Spinal cord (tissue), 10 donors: Measurements from ENCODE around the gene ZFP36. TPM values are rescaled to one million over a fixed set of nuclear protein-coding genes. Genes with fewer than 3 reads are reported as not detected.
"Not testable (repeated sequence)": the region's sequence is repeated elsewhere in the genome, so short reads cannot be mapped to it uniquely, and the experiment has no call there.

Experiments used
- DNase-seq, 6 donors: peaks; one replicate each; pipeline versions ENCODE4 v3.0.0 to v3.0.0-alpha.2; 2013 to 2015; ENCODE audit warnings: low spot score in 6 of 6, low read depth in 4 of 6
- H3K27ac ChIP-seq: one replicate; pipeline ENCODE4 v1.5.1; 2013; ENCODE audit warnings: low read depth, low read length, control low read depth
- H3K27me3 ChIP-seq: one replicate; pipeline ENCODE4 v1.6.1; 2013; ENCODE audit warnings: low read length; ENCODE audit not compliant: control insufficient read depth, insufficient read depth
- H3K36me3 ChIP-seq: one replicate; pipeline ENCODE4 v1.6.1; 2013; ENCODE audit warnings: low read length; ENCODE audit not compliant: control insufficient read depth, insufficient read depth
- H3K4me1 ChIP-seq: one replicate; pipeline ENCODE4 v1.6.1; 2013; ENCODE audit warnings: low read length; ENCODE audit not compliant: control insufficient read depth, insufficient read depth
- H3K4me3 ChIP-seq: one replicate; pipeline ENCODE4 v1.5.1; 2013; ENCODE audit warnings: low read depth, low read length, control low read depth
- H3K9me3 ChIP-seq: one replicate; pipeline ENCODE4 v1.6.1; 2013; ENCODE audit warnings: low read length; ENCODE audit not compliant: control insufficient read depth, insufficient read depth
- WGBS: methylation state at CpG from one replicate; pipeline ENCODE4 v1.1.5; 2013; ENCODE audit warnings: missing lambda C conversion rate; ENCODE audit not compliant: insufficient coverage; 5-methylcytosine and 5-hydroxymethylcytosine counted together
- polyA plus RNA-seq, 2 donors: library from polyadenylated mRNA; unstranded; fragments of 120-200 nt; gene quantifications; one replicate each; pipeline ENCODE4 v1.2.1, GENCODE V29; 2013; ENCODE audit not compliant: insufficient read length in 2 of 2
- small RNA-seq: library from RNA; depleted of rRNA; stranded (forward); fragments of <200 nt; gene quantifications from one replicate; pipeline ENCODE3, GENCODE V24; 2014; ENCODE audit warnings: low replicate concordance
- total RNA-seq, 2 donors: library from RNA; depleted of rRNA in 1 of 2; stranded (reverse); fragments of 120-200 nt in 1 of 2; fragments of >200 nt in 1 of 2; gene quantifications; one replicate each; pipeline versions ENCODE4 v1.2.3 to v1.2.4, GENCODE V29; 2013 to 2014
- donor health status: healthy.

The ZFP36 gene
- total and polyA plus RNA-seq, 4 donors = 9.8 to 52.8 (median 22.2) TPM

- no peaks in the 10 kb centered on the region for H3K27me3 ChIP-seq
- H3K4me3 ChIP-seq = peak overlapping the region; percentile 89
- no peaks in the 10 kb centered on the region for H3K9me3 ChIP-seq
- peak overlapping the region; percentile 90 for H3K27ac ChIP-seq
- DNase-seq = no peak
- H3K4me1 ChIP-seq = peaks cover 23% of the 10 kb centered on the region
- H3K36me3 ChIP-seq = peaks cover 26% of the 10 kb centered on the region
- 10% methylated on average over 6 of the region's 17 CpGs for WGBS
Measured at GRCh38 chr19:39444598-39445195, 38.0 kb downstream of the ZFP36 start.

- Histone ChIP-seq H3K4me3 (peak within 1 kb of the TSS; percentile 89), H3K27ac (peak within 1 kb of the TSS; percentile 90), H3K9me3 (no peaks in the 10 kb centered on the region), H3K27me3 (no peaks in the 10 kb centered on the region), H3K36me3 (peaks cover 31% of the 10 kb centered on the region), H3K4me1 (peaks cover 20% of the 10 kb centered on the region)
- peak; percentile 90 to 99 (median 94) for DNase-seq
- under 1% methylated on average over 65 of the region's 68 CpGs for WGBS
Measured at GRCh38 chr19:39445196-39446111, 38.8 kb downstream of the ZFP36 start, which contains the start of gene SUPT5H. Gene SUPT5H, plus strand, starts transcription at chr19:39445582. Its CDS starts 309 bp downstream, at chr19:39445891.

- 92% methylated on average over 9 of the region's 16 CpGs for WGBS
- Histone ChIP-seq H3K9me3 (no peaks in the 10 kb centered on the region), H3K27ac (no peak overlapping the region), H3K36me3 (peaks cover 31% of the 10 kb centered on the region), H3K4me3 (peak overlapping the region; percentile 89), H3K27me3 (no peaks in the 10 kb centered on the region), H3K4me1 (peaks cover 19% of the 10 kb centered on the region)
- DNase-seq = no peak
Measured at GRCh38 chr19:39446365-39447084, 39.9 kb downstream of the ZFP36 start.

GRCh38 chr19:39448271-39448670 is 41.6 kb downstream of the ZFP36 start:
- no peaks in the 10 kb centered on the region for H3K9me3 ChIP-seq
- no peak overlapping the region for H3K27ac ChIP-seq
- peaks cover 44% of the 10 kb centered on the region for H3K36me3 ChIP-seq
- no peaks in the 10 kb centered on the region for H3K27me3 ChIP-seq
- no peak overlapping the region for H3K4me3 ChIP-seq
- peaks cover 19% of the 10 kb centered on the region for H3K4me1 ChIP-seq
- DNase-seq = no peak
- WGBS = 94% methylated on average over 3 of the region's 3 CpGs

- DNase-seq = no peak
- Histone ChIP-seq H3K9me3 (no peaks in the 10 kb centered on the region), H3K27ac (no peak overlapping the region), H3K27me3 (no peaks in the 10 kb centered on the region), H3K36me3 (peaks cover 51% of the 10 kb centered on the region), H3K4me3 (no peak overlapping the region), H3K4me1 (peaks cover 16% of the 10 kb centered on the region)
- WGBS = 90% methylated on average over 3 of the region's 8 CpGs
Measured at GRCh38 chr19:39449116-39449797, 42.6 kb downstream of the ZFP36 start.

- not testable (repeated sequence) for H3K4me1 ChIP-seq, H3K27ac ChIP-seq, H3K9me3 ChIP-seq, DNase-seq, H3K27me3 ChIP-seq, H3K4me3 ChIP-seq
- H3K36me3 ChIP-seq = peaks cover 52% of the 10 kb centered on the region
- WGBS = 98% methylated on average over 8 of the region's 8 CpGs
Measured at GRCh38 chr19:39451257-39451656, 44.6 kb downstream of the ZFP36 start.

Small RNA genes within 50 kb of the gene (small RNA-seq; reads per million reads assigned to genes)
- gene MIR4530 = not detected
- not detected for gene RN7SL566P

Other genes starting within 250 kb of the ZFP36 start
- gene NCCRP1, start 209.9 kb upstream of the ZFP36 start, total RNA-seq = under 1 TPM; 0.10 to 0.11 TPM
- under 1 TPM; 0.21 to 0.29 TPM for gene NCCRP1, start 209.9 kb upstream of the ZFP36 start, polyA plus RNA-seq
- gene SYCN, start 202.6 kb upstream of the ZFP36 start, total RNA-seq = not detected
- gene SYCN, start 202.6 kb upstream of the ZFP36 start, polyA plus RNA-seq = not detected
- gene IFNL3, start 161.8 kb upstream of the ZFP36 start, total RNA-seq = not detected
- not detected for gene IFNL3, start 161.8 kb upstream of the ZFP36 start, polyA plus RNA-seq
- gene IFNL4, start 158.0 kb upstream of the ZFP36 start, total RNA-seq = not detected
- under 1 TPM; 0.71 to 0.80 TPM for gene IFNL4, start 158.0 kb upstream of the ZFP36 start, polyA plus RNA-seq
- not detected for gene IFNL2, start 138.5 kb upstream of the ZFP36 start, total RNA-seq
- not detected for gene IFNL2, start 138.5 kb upstream of the ZFP36 start, polyA plus RNA-seq
- gene IFNL1, start 110.4 kb upstream of the ZFP36 start, total RNA-seq = not detected
- not detected for gene IFNL1, start 110.4 kb upstream of the ZFP36 start, polyA plus RNA-seq
- gene LRFN1, start 86.0 kb upstream of the ZFP36 start, total RNA-seq = 1 to 10 TPM; 2.2 to 5.3 TPM
- 10 to 100 TPM; 26.0 to 26.5 TPM for gene LRFN1, start 86.0 kb upstream of the ZFP36 start, polyA plus RNA-seq
- gene GMFG, start 70.8 kb upstream of the ZFP36 start, total RNA-seq = 10 to 100 TPM; 16.8 to 21.0 TPM
- 10 to 100 TPM; 12.5 to 13.2 TPM for gene GMFG, start 70.8 kb upstream of the ZFP36 start, polyA plus RNA-seq
- 10 to 100 TPM; 25.8 to 66.2 TPM for gene SAMD4B, start 64.4 kb upstream of the ZFP36 start, total RNA-seq
- gene SAMD4B, start 64.4 kb upstream of the ZFP36 start, polyA plus RNA-seq = 100 to 1,000 TPM; 129 to 145 TPM
- 10 to 100 TPM; 21.2 to 47.9 TPM for gene PAF1, start 15.7 kb upstream of the ZFP36 start, total RNA-seq
- gene PAF1, start 15.7 kb upstream of the ZFP36 start, polyA plus RNA-seq = 10 to 100 TPM; 76.2 to 76.8 TPM
- gene MED29, start 15.5 kb upstream of the ZFP36 start, total RNA-seq = 10 to 100 TPM; 17.8 to 40.3 TPM
- 10 to 100 TPM; 74.1 to 77.7 TPM for gene MED29, start 15.5 kb upstream of the ZFP36 start, polyA plus RNA-seq
- gene PLEKHG2, start 5.8 kb downstream of the ZFP36 start, total RNA-seq = 10 to 100 TPM; 14.2 to 36.9 TPM
- 10 to 100 TPM; 37.5 to 58.2 TPM for gene PLEKHG2, start 5.8 kb downstream of the ZFP36 start, polyA plus RNA-seq
- gene RPS16, start 29.1 kb downstream of the ZFP36 start, total RNA-seq = 100 to 1,000 TPM in 1 of 2 donors, 10 to 100 TPM in 1; 32.0 to 159 TPM
- 100 to 1,000 TPM; 826 to 921 TPM for gene RPS16, start 29.1 kb downstream of the ZFP36 start, polyA plus RNA-seq
- gene SUPT5H, start 38.7 kb downstream of the ZFP36 start, total RNA-seq = 10 to 100 TPM; 35.9 to 80.9 TPM
- 100 to 1,000 TPM; 143 to 158 TPM for gene SUPT5H, start 38.7 kb downstream of the ZFP36 start, polyA plus RNA-seq
- 10 to 100 TPM; 48.4 to 59.5 TPM for gene TIMM50, start 74.0 kb downstream of the ZFP36 start, total RNA-seq
- 100 to 1,000 TPM in 1 of 2 donors, 10 to 100 TPM in 1; 95.5 to 118 TPM for gene TIMM50, start 74.0 kb downstream of the ZFP36 start, polyA plus RNA-seq
- gene DLL3, start 92.1 kb downstream of the ZFP36 start, total RNA-seq = 10 to 100 TPM in 1 of 2 donors, 1 to 10 TPM in 1; 8.3 to 16.8 TPM
- 10 to 100 TPM; 46.3 to 56.0 TPM for gene DLL3, start 92.1 kb downstream of the ZFP36 start, polyA plus RNA-seq
- gene SELENOV, start 108.3 kb downstream of the ZFP36 start, total RNA-seq = 1 to 10 TPM in 1 of 2 donors, not detected in 1; 1.7 TPM
- under 1 TPM; 0.54 to 0.77 TPM for gene SELENOV, start 108.3 kb downstream of the ZFP36 start, polyA plus RNA-seq
- 10 to 100 TPM; 10.5 to 15.6 TPM for gene EID2B, start 126.0 kb downstream of the ZFP36 start, total RNA-seq
- gene EID2B, start 126.0 kb downstream of the ZFP36 start, polyA plus RNA-seq = 10 to 100 TPM; 17.6 to 20.2 TPM
- 10 to 100 TPM; 15.8 to 17.1 TPM for gene EID2, start 133.3 kb downstream of the ZFP36 start, total RNA-seq
- gene EID2, start 133.3 kb downstream of the ZFP36 start, polyA plus RNA-seq = 10 to 100 TPM; 38.8 to 42.0 TPM
- gene LGALS13, start 195.7 kb downstream of the ZFP36 start, total RNA-seq = under 1 TPM in 1 of 2 donors, not detected in 1; 0.28 TPM
- gene LGALS13, start 195.7 kb downstream of the ZFP36 start, polyA plus RNA-seq = under 1 TPM in 1 of 2 donors, not detected in 1; 0.65 TPM
- gene LGALS16, start 249.1 kb downstream of the ZFP36 start, total RNA-seq = not detected
- under 1 TPM; 0.69 to 0.70 TPM for gene LGALS16, start 249.1 kb downstream of the ZFP36 start, polyA plus RNA-seq